Adipocyte (in vitro differentiated cells): ENCODE measurements around the gene EIF4G1.

Experiments used
- DNase-seq: peaks from one replicate; pipeline ENCODE4 v3.0.0-alpha.2; 2015; ENCODE audit warnings: low read depth
- H3K27me3 ChIP-seq: replicated peaks from 2 replicates; pipeline ENCODE4 v1.7.0; 2013; ENCODE audit warnings: mild to moderate bottlenecking, low read length, moderate library complexity; ENCODE audit not compliant: control insufficient read depth, insufficient read depth
- H3K36me3 ChIP-seq: 2 replicates; pipeline ENCODE4 v1.7.0; 2013; ENCODE audit warnings: low read length, mild to moderate bottlenecking, moderate library complexity; ENCODE audit not compliant: control insufficient read depth, insufficient read depth, severe bottlenecking
- H3K4me1 ChIP-seq: 2 replicates; pipeline ENCODE4 v1.7.0; 2013; ENCODE audit warnings: mild to moderate bottlenecking, low read length, moderate library complexity; ENCODE audit not compliant: control insufficient read depth, insufficient read depth
- H3K4me3 ChIP-seq: 2 replicates; pipeline ENCODE4 v1.7.0; 2013; ENCODE audit warnings: mild to moderate bottlenecking, low read length, moderate library complexity
- H3K9ac ChIP-seq: 2 replicates; pipeline ENCODE4 v1.7.0; 2013; ENCODE audit warnings: mild to moderate bottlenecking, low read length, moderate library complexity
- H3K9me3 ChIP-seq: 2 replicates; pipeline ENCODE4 v1.7.0; 2013; ENCODE audit warnings: mild to moderate bottlenecking, low read length, moderate library complexity; ENCODE audit not compliant: control insufficient read depth

Gene EIF4G1

DNA sequence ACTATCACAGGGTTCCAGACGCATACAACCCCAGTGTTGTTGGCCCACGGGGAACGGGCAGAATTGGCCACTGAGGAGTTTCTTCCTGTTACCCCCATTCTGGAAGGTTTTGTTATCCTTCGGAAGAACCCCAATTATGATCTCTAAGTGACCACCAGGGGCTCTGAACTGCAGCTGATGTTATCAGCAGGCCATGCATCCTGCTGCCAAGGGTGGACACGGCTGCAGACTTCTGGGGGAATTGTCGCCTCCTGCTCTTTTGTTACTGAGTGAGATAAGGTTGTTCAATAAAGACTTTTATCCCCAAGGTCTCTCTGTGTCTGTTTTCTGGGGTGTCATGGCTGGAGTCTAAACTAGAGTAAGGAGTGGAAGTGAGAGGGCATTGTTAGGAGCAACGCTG is 5.7 kb upstream of the EIF4G1 start:
- Histone ChIP-seq H3K9me3 (no peaks in the 10 kb centered on the region), H3K9ac (no peak overlapping the region), H3K4me3 (no peak overlapping the region), H3K36me3 (peaks cover 62% of the 10 kb centered on the region), H3K4me1 (no peaks in the 10 kb centered on the region), H3K27me3 (no peaks in the 10 kb centered on the region)
- no peak for DNase-seq

DNA sequence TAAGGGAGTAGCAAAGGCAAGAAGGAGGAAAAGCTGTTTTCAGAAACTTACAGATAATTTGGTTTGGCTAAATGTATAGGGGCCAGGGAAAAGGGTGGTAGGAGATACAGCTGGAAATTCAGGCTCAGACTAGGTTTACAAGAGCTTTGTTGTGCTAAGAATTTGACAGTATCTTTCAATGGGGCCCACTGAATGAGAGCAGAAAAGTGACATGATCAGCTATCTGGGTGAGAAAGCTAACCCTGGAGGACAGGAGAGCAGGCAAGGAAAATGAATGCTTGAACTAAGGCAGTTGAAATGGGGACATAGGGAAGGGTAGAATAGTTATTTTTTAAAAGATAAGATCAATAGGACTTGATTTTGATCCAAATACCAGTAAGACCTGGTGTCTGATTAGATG is 2.8 kb upstream of the EIF4G1 start:
- Histone ChIP-seq H3K9me3 (no peaks in the 10 kb centered on the region), H3K9ac (peak overlapping the region; percentile 29), H3K4me3 (no peak overlapping the region), H3K4me1 (peaks cover 2% of the 10 kb centered on the region), H3K36me3 (peaks cover 33% of the 10 kb centered on the region), H3K27me3 (no peaks in the 10 kb centered on the region)
- DNase-seq, result no peak

DNA sequence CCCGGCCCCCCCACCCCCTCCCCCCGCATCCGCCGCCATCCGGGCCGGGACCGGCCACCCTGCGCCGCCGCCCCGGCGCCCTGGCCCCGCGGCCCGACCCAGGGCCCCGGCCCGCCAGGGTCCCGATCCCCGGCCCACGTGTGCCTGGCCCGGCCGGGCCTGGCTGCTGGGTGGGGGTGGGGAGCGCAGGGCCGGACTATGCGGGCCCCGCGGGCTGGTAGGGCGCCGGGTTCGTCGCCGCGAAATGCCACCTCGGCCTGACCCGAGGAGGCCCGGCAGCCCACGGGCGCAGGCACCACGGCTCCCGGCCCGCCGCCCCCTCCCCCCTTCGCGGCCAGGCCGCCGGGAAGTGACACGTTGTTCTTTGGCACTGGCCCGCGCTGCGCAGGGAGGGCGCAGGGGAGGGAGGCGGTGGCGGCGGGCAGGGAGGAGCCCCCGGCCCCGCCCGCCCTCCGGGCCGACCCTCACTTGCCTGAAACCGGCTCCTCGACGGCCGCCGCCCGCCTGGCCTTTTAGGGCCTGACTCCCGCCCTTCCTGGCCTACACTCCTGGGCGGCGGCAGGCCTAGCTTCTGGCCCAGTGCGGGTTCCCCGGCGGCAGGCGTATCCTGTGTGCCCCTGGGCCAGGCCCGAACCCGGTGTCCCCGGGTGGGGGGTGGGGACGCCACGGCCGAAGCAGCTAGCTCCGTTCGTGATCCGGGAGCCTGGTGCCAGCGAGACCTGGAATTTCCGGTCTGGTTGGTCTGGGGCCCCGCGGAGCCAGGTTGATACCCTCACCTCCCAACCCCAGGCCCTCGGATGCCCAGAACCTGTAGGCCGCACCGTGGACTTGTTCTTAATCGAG is 515 bp downstream of the EIF4G1 start:
- H3K4me3 ChIP-seq, result peak overlapping the region; percentile 100
- DNase-seq, result peak; percentile 89
- H3K9ac ChIP-seq, result peak overlapping the region; percentile 100

DNA sequence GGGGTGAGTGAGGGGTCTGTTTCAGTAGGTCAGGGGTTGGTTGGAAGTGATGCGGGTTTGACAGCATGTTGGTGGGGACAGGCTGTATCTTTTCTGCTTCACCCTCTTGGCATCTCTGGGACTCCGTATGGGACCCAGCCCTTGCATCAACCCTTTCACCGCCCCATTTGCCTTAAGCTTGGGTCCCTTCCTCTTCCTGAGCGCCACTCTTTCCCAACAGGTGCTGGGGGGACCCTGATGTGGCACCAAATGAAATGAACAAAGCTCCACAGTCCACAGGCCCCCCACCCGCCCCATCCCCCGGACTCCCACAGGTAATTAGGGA is 1.1 kb downstream of the EIF4G1 start:
- no peak for DNase-seq
- H3K27me3 ChIP-seq, result no peaks in the 10 kb centered on the region
- peak overlapping the region; percentile 100 for H3K4me3 ChIP-seq
- H3K9ac ChIP-seq, result peak overlapping the region; percentile 100
- H3K4me1 ChIP-seq, result peaks cover 36% of the 10 kb centered on the region
- no peaks in the 10 kb centered on the region for H3K9me3 ChIP-seq
- H3K36me3 ChIP-seq, result peaks cover 24% of the 10 kb centered on the region

More for the DNA sequence above, 515 bp downstream of the EIF4G1 start:
- peaks cover 25% of the 10 kb centered on the region for H3K36me3 ChIP-seq
- H3K4me1 ChIP-seq, result peaks cover 31% of the 10 kb centered on the region
- no peaks in the 10 kb centered on the region for H3K9me3 ChIP-seq
- no peaks in the 10 kb centered on the region for H3K27me3 ChIP-seq

DNA sequence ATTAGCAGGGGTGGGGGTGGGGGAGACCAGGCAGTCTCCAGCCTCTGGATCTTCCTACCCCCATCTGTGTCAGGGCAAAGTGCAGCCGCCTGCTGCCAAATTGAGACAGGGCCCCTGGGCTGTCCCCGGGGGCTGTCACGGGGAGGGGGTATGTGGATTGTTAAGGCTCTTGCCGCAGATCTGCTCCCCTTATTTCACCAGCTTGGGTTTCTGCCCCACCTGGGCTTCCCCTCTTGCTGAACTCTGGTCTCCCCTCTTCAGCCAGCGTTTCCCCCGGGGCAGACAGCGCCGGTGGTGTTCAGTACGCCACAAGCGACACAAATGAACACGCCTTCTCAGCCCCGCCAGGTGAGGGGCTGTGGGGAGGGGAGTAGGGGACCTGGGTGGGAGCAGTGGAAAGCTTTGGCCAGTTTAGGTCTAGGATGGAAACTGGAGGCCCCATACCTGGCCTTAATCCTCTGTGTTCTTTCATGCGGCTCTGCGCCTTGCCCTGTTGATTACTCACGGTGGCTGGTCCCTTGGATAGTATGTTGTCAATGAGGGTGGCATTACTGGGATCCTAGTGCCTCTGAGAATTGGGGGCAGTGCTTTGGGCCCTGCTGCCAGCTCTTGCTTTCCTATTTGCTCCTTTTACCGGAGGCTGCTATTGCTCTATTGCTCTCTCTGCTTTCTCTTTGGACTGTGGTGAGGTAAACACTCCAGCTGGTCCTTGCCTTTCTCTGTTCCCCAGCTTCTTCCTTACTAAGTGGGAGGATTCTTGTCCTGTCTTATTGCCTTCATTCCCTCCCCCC is 1.7 kb downstream of the EIF4G1 start:
- peak; percentile 52 for DNase-seq
- no peaks in the 10 kb centered on the region for H3K27me3 ChIP-seq
- peaks cover 41% of the 10 kb centered on the region for H3K4me1 ChIP-seq
- H3K9ac ChIP-seq, result peak overlapping the region; percentile 100
- H3K36me3 ChIP-seq, result peaks cover 29% of the 10 kb centered on the region
- H3K4me3 ChIP-seq, result peak overlapping the region; percentile 100
- H3K9me3 ChIP-seq, result no peaks in the 10 kb centered on the region

DNA sequence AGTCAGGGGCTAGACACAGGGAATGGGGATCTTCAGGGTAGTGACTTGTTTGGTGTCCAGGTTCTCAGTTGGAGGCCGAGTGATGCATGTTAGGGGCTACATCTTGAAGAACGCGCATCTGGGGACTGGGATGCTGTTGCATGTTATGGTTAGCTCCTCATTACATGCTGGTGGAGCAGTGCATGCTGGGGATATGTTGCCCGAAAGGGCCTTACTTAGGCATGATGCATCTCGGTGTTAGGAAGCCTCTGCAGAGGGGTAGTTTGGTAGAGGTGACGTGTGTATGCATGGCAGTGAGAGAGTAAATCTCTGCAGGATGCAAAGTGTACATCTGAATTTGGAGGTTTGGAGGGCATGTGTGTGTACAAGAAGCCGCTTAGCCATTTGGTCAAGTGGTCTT is 2.4 kb downstream of the EIF4G1 start:
- H3K4me3 ChIP-seq, result peak overlapping the region; percentile 100
- peaks cover 37% of the 10 kb centered on the region for H3K36me3 ChIP-seq
- peaks cover 49% of the 10 kb centered on the region for H3K4me1 ChIP-seq
- H3K27me3 ChIP-seq, result no peaks in the 10 kb centered on the region
- H3K9me3 ChIP-seq, result no peaks in the 10 kb centered on the region
- H3K9ac ChIP-seq, result peak overlapping the region; percentile 100
- DNase-seq, result no peak

DNA sequence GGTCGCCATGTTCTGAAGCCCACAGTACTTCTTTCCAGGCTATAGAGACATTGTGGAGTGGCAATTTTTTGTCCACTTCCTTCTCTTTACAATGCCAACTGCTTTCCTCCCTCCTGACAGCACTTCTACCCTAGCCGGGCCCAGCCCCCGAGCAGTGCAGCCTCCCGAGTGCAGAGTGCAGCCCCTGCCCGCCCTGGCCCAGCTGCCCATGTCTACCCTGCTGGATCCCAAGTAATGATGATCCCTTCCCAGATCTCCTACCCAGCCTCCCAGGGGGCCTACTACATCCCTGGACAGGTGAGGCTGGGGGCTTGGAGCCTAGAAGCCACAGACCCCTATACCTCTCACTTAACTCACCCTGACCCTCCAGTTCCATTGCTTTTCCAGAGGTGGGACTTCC is 2.8 kb downstream of the EIF4G1 start:
- Histone ChIP-seq H3K36me3 (peaks cover 41% of the 10 kb centered on the region), H3K4me1 (peaks cover 53% of the 10 kb centered on the region), H3K9me3 (no peaks in the 10 kb centered on the region), H3K9ac (peak overlapping the region; percentile 100), H3K4me3 (peak overlapping the region; percentile 100), H3K27me3 (no peaks in the 10 kb centered on the region)
- no peak for DNase-seq

DNA sequence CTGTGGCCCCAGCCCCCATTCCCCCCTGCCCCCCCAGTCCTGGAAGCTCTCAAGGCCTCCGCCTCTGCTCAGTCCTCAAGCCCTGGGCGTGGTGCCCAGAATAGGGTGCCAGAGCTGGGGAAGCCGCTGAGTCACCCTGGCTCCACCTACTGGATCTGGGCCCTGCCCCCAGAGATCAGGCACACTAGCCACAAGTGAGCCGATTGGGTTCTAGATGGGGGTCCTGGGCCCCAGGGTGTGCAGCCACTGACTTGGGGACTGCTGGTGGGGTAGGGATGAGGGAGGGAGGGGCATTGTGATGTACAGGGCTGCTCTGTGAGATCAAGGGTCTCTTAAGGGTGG is 5.7 kb downstream of the EIF4G1 start:
- H3K9me3 ChIP-seq, result no peaks in the 10 kb centered on the region
- peak overlapping the region; percentile 75 for H3K4me3 ChIP-seq
- peaks cover 69% of the 10 kb centered on the region for H3K36me3 ChIP-seq
- H3K9ac ChIP-seq, result peak overlapping the region; percentile 78
- peaks cover 73% of the 10 kb centered on the region for H3K4me1 ChIP-seq
- H3K27me3 ChIP-seq, result no peaks in the 10 kb centered on the region
- DNase-seq, result peak; percentile 99

DNA sequence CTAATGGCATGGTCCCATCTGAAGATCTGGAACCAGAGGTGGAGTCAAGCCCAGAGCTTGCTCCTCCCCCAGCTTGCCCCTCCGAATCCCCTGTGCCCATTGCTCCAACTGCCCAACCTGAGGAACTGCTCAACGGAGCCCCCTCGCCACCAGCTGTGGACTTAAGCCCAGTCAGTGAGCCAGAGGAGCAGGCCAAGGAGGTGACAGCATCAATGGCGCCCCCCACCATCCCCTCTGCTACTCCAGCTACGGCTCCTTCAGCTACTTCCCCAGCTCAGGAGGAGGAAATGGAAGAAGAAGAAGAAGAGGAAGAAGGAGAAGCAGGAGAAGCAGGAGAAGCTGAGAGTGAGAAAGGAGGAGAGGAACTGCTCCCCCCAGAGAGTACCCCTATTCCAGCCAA is 7.3 kb downstream of the EIF4G1 start:
- DNase-seq, result no peak
- peaks cover 85% of the 10 kb centered on the region for H3K36me3 ChIP-seq
- H3K9ac ChIP-seq, result peak overlapping the region; percentile 78
- peaks cover 71% of the 10 kb centered on the region for H3K4me1 ChIP-seq
- H3K27me3 ChIP-seq, result no peaks in the 10 kb centered on the region
- H3K9me3 ChIP-seq, result no peaks in the 10 kb centered on the region
- H3K4me3 ChIP-seq, result peak overlapping the region; percentile 75

DNA sequence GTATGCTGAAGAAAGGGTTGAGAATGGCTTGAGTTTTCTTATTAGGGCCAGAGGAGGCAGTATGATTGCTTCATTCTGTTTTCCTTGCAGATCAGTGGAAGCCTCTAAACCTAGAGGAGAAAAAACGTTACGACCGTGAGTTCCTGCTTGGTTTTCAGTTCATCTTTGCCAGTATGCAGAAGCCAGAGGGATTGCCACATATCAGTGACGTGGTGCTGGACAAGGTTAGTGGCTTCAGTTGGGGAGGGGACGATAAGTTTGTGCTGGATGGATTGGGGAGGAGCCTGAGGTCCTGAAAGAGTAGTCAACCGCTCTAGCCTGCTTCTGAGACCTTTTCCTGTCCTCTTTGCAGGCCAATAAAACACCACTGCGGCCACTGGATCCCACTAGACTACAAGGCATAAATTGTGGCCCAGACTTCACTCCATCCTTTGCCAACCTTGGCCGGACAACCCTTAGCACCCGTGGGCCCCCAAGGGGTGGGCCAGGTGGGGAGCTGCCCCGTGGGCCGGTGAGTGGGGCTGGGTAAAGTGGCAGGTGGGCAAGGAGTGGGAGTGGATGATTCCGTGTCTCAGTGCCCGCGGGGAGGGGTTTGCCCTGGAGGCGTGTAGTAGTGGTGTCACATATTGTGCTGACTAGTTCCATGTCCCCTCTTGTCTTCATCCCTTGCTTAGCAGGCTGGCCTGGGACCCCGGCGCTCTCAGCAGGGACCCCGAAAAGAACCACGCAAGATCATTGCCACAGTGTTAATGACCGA is 8.5 kb downstream of the EIF4G1 start:
- no peak for DNase-seq
- Histone ChIP-seq H3K36me3 (peaks cover 87% of the 10 kb centered on the region), H3K27me3 (no peaks in the 10 kb centered on the region), H3K9me3 (no peaks in the 10 kb centered on the region), H3K9ac (peak overlapping the region; percentile 78), H3K4me3 (peak overlapping the region; percentile 17), H3K4me1 (peaks cover 59% of the 10 kb centered on the region)

DNA sequence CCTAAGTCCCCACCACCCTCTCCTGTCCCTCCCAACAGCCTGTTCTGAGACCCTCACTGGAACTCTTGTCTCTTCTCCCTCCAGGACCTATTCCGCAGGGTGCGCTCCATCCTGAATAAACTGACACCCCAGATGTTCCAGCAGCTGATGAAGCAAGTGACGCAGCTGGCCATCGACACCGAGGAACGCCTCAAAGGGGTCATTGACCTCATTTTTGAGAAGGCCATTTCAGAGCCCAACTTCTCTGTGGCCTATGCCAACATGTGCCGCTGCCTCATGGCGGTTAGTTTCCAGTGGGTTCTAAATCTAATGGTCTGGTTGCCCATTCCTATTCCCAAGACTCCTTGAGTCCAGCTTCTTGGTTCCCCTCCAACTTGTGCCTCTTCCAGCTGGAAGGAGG is 9.3 kb downstream of the EIF4G1 start:
- H3K27me3 ChIP-seq, result no peaks in the 10 kb centered on the region
- no peak overlapping the region for H3K9ac ChIP-seq
- peaks cover 90% of the 10 kb centered on the region for H3K36me3 ChIP-seq
- DNase-seq, result no peak
- H3K4me3 ChIP-seq, result no peak overlapping the region
- H3K4me1 ChIP-seq, result peaks cover 57% of the 10 kb centered on the region
- H3K9me3 ChIP-seq, result no peaks in the 10 kb centered on the region
